Parathyroid adenoma (tissue), 2 donors: ENCODE data around the gene RGS6.

Experiments used
- H2AFZ ChIP-seq: fragments of 300-600 bp; sonication (generic); one replicate; pipeline ENCODE4 v1.7.0; 2017; ENCODE audit warnings: antibody characterized with exemption, mild to moderate bottlenecking
- H3K27ac ChIP-seq: fragments of 300-600 bp; sonication (generic); one replicate; pipeline ENCODE4 v1.7.0; 2017
- H3K27me3 ChIP-seq: fragments of 300-600 bp; sonication (generic); one replicate; pipeline ENCODE4 v1.7.0; 2017; ENCODE audit warnings: low read length; ENCODE audit not compliant: control insufficient read depth, insufficient read depth
- H3K36me3 ChIP-seq: fragments of 300-600 bp; sonication (generic); one replicate; pipeline ENCODE4 v1.7.0; 2017; ENCODE audit warnings: low read length; ENCODE audit not compliant: control insufficient read depth, insufficient read depth
- H3K4me1 ChIP-seq: fragments of 300-600 bp; sonication (generic); one replicate; pipeline ENCODE4 v1.7.0; 2017; ENCODE audit warnings: control low read depth
- H3K4me2 ChIP-seq: fragments of 300-600 bp; sonication (generic); one replicate; pipeline ENCODE4 v1.7.0; 2017; ENCODE audit warnings: low read length
- H3K4me3 ChIP-seq: fragments of 300-600 bp; sonication (generic); one replicate; pipeline ENCODE4 v1.7.0; 2017; ENCODE audit warnings: low read depth, low read length
- H3K79me2 ChIP-seq: fragments of 300-600 bp; sonication (generic); one replicate; pipeline ENCODE4 v1.7.0; 2017; ENCODE audit warnings: control low read depth
- H3K9ac ChIP-seq: fragments of 300-600 bp; sonication (generic); one replicate; pipeline ENCODE4 v1.7.0; 2017; ENCODE audit warnings: mild to moderate bottlenecking
- H3K9me3 ChIP-seq: fragments of 300-600 bp; sonication (generic); one replicate; pipeline ENCODE4 v1.7.0; 2017; ENCODE audit warnings: low read length; ENCODE audit not compliant: control insufficient read depth
- TF ChIP-seq, protein P1 (sequence below): fragments of 300-600 bp; sonication (generic); IDR thresholded peaks from one replicate; pipeline ENCODE4 v1.7.0; 2017; ENCODE audit warnings: antibody characterized with exemption, mild to moderate bottlenecking
- donor health status: primary hyperparathyroidism.

RGS6 gene

GRCh38 chr14:72478471-72478893 is 546.3 kb downstream of the RGS6 start:
- Histone ChIP-seq H3K36me3 (no peaks in the 10 kb centered on the region), H3K4me3 (no peak overlapping the region), H3K9ac (no peak overlapping the region), H3K4me2 (no peak overlapping the region), H2AFZ (no peak overlapping the region), H3K4me1 (peaks cover 3% of the 10 kb centered on the region), H3K27ac (no peak overlapping the region), H3K79me2 (no peaks in the 10 kb centered on the region), H3K27me3 (no peaks in the 10 kb centered on the region), H3K9me3 (no peaks in the 10 kb centered on the region)
- TF ChIP-seq, protein P1, sequence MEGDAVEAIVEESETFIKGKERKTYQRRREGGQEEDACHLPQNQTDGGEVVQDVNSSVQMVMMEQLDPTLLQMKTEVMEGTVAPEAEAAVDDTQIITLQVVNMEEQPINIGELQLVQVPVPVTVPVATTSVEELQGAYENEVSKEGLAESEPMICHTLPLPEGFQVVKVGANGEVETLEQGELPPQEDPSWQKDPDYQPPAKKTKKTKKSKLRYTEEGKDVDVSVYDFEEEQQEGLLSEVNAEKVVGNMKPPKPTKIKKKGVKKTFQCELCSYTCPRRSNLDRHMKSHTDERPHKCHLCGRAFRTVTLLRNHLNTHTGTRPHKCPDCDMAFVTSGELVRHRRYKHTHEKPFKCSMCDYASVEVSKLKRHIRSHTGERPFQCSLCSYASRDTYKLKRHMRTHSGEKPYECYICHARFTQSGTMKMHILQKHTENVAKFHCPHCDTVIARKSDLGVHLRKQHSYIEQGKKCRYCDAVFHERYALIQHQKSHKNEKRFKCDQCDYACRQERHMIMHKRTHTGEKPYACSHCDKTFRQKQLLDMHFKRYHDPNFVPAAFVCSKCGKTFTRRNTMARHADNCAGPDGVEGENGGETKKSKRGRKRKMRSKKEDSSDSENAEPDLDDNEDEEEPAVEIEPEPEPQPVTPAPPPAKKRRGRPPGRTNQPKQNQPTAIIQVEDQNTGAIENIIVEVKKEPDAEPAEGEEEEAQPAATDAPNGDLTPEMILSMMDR, result no peak

DNA sequence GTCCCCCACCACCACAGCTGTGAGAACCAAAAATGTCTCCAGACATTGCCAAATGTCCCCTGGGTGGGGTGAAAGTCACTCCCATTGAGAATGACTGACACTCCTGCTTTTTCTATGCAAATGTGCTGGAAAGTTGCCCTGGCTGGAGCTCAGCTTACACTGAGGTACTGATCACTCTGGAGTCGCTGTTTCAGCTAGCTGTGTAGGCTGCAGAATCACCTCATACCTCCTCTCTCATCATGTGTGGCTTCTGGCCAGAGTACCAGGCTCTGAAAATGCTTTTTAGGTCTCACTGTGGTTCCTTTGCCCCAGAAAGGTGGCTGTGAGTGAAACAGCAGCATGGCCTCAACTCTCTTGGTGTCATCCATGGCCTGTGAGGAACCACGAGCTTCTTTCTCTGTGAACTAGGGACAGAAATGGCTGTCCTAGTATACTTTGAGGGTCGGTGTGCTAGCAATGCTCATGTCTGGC is 547.3 kb downstream of the RGS6 start:
- Histone ChIP-seq H3K27me3 (no peaks in the 10 kb centered on the region), H3K9ac (no peak overlapping the region), H3K9me3 (no peaks in the 10 kb centered on the region), H3K79me2 (no peaks in the 10 kb centered on the region), H3K4me2 (no peak overlapping the region), H2AFZ (no peak overlapping the region), H3K4me1 (peaks cover 3% of the 10 kb centered on the region), H3K4me3 (no peak overlapping the region), H3K27ac (no peak overlapping the region), H3K36me3 (no peaks in the 10 kb centered on the region)
- TF ChIP-seq, protein P1, result no peak

- Histone ChIP-seq H3K27me3 (no peaks in the 10 kb centered on the region), H3K79me2 (no peaks in the 10 kb centered on the region), H3K36me3 (no peaks in the 10 kb centered on the region), H3K9ac (no peak overlapping the region), H3K27ac (no peak overlapping the region), H3K4me2 (no peak overlapping the region), H2AFZ (no peak overlapping the region), H3K4me3 (no peak overlapping the region), H3K9me3 (no peaks in the 10 kb centered on the region), H3K4me1 (peaks cover 3% of the 10 kb centered on the region)
- TF ChIP-seq, protein P1, result no peak
Measured at GRCh38 chr14:72480464-72481243, 548.4 kb downstream of the RGS6 start.

- Histone ChIP-seq H3K79me2 (no peaks in the 10 kb centered on the region), H3K9ac (no peak overlapping the region), H3K9me3 (no peaks in the 10 kb centered on the region), H3K4me3 (no peak overlapping the region), H3K27me3 (no peaks in the 10 kb centered on the region), H3K4me1 (peaks cover 3% of the 10 kb centered on the region), H3K36me3 (no peaks in the 10 kb centered on the region), H3K27ac (no peak overlapping the region), H2AFZ (no peak overlapping the region), H3K4me2 (no peak overlapping the region)
- TF ChIP-seq, protein P1, result no peak
Measured at GRCh38 chr14:72483311-72483710, 551.1 kb downstream of the RGS6 start.

DNA sequence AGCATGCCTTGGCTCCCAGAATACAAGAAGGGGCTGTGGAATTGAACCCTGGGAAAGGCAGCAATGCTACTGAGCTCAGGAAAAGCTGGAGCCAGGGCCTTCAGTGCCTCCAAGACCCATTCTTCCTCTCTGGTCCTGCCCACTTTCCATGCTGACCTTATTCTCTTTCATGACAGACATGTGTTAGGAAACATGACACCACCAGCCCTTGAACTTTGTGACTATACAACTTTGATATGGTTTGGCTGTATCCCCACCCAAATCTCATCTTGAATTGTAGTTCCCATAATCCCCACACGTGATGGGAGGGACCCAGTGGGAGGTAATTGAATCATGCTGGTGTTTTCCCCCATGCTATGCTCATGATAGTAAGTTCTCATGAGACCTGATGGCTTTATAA is 553.5 kb downstream of the RGS6 start:
- H3K4me3 ChIP-seq, result no peak overlapping the region
- no peaks in the 10 kb centered on the region for H3K9me3 ChIP-seq
- no peak overlapping the region for H3K4me2 ChIP-seq
- H3K36me3 ChIP-seq, result no peaks in the 10 kb centered on the region
- no peaks in the 10 kb centered on the region for H3K79me2 ChIP-seq
- H3K27me3 ChIP-seq, result no peaks in the 10 kb centered on the region
- no peak overlapping the region for H3K9ac ChIP-seq
- TF ChIP-seq, protein P1, result no peak
- no peaks in the 10 kb centered on the region for H3K4me1 ChIP-seq
- H3K27ac ChIP-seq, result no peak overlapping the region
- no peak overlapping the region for H2AFZ ChIP-seq
